ENCODE measurements around the gene CCDC159.
"Not testable (repeated sequence)": the region's sequence is repeated elsewhere in the genome, so short reads cannot be mapped to it uniquely, and the experiment has no call there.

Gene CCDC159

DNA sequence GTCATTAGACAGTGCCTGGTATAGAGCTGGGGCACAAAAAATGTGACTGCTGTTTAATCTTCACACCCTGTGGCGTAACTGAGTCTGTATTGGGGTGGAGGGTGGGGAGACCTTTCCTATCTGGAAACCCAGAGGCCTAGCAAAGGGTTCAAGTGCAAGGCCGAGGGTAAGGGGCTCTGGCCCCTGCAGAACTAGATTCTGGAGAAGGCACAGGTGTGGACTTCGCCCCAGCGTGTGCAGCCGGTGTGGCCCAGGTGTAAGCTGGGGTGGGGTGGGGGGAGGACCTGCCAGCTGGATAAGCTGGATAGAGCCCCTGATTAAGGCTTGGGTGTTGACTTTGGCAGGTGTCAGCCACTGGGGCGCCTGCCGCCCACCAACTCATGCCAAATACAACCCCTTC, 8.2 kb upstream of the CCDC159 start:
- DNase-seq (ENCODE audit: low read depth), result no peak

DNA sequence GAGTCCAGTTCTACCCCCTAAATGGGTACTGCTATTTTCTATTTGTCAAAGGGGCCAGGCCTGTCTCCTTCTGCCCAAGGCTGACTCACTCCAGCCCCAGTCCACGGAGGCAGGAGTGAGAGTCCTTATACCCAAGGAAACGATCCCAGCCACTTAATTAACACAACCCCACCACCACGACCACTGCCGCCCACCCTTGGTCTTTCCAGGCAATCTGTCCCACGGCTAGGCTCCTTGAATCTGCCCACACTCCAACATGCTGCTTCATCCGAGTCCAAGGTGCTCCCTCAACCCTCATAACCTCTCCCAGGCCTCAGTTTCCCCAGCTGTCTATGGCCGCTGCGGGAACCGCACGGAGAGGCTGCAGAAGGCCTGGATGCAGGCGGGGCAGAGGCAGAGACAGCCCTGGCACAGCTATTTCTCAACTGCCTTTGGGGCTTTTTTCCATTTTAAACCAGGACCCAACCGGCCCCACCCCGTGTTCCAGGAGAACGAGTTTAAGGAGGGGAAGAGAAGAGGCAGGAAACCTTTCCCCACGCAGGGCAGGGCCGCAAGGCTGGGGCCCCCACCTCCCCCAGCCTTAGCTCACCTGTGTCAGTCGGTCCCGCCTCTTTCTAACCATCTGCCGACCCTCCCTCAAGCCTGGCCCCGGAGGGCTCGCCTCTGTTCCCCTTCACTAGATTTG, 7.6 kb upstream of the CCDC159 start:
- no peak for DNase-seq (ENCODE audit: low read depth)

DNA sequence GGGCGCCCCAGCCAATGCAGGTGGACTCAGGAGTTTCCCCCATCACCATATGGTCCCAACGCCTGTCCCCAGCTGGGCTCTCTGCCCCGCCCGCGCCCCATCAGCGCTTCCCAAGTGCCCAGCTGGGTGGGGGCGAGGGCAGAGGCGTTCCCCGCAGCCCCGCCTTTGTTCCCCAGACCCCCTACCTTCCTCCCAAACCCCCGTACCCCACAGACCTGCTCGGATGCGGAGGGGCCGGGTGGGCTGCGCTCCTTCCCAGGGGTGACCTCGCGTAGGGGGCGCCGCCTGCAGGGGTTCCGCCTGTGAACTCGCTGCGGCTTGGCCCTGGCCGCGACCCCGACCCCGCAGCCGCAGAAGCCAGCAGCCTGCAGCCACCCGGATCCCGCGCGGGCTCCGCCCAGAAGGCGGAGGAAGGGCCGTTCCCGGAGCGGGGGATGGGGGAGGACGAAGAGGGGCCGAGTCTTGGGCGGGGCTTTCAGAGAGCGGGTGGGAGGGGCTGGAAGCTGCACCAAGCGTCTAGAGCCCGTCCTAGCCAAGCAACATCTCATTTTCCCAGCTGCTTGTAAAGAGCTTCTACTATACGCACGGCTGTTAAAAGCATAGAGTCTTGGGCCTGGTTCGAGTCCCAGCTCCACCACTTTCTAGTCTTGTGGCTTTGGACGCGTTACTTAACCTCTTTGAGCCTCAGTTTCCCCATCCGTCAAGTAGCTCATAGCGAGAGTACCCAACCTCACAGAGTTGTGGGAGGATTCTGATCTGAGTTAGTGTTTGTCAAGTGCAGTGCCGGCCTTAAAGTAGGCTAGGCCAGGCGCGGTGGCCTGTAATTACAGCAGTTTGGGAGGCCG, 6.8 kb upstream of the CCDC159 start, which contains the start of gene RAB3D:
Gene RAB3D, minus strand, starts transcription at position 404 of the 845 bp plus-strand sequence. CDS start 2,258 bp downstream, outside the sequence.
- peak; percentile 59 for DNase-seq (ENCODE audit: low read depth)

DNA sequence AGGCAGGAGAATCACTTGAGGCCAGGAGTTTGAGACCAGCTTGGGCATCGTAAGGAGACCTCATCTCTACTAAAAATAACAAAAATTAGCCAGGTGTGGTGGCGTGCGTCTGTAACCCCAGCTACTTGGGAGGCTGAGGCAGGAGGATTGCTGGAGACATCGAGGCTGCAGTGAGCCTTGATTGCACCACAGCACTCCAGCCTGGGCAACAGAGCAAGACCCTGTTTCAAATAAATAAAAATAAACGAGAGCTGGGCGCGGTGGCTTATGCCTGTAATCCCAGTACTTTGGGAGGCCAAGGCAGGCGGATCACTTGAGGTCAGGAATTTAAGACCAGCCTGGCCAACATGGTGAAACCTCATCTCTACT, 6.2 kb upstream of the CCDC159 start:
- not testable (repeated sequence) for DNase-seq (ENCODE audit: low read depth)

DNA sequence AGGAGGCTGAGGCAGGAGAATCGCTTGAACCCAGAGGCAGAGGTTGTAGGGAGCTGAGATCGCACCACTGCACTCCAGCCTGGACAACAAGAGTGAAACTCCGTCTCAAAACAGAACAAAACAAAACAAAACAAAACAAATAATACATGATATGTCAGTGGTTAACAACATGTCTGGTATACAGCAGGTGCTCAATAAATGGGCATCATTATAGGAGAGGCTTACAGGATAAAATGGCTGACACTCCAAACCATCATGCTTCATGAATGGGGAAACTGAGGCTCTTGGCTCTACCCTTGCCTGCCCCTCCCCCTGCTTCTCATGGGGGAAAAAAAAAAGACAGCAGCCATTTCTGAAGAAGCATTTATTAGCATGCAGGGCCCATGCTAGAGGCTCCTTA, 3.9 kb upstream of the CCDC159 start:
- DNase-seq (ENCODE audit: low read depth), result no peak

DNA sequence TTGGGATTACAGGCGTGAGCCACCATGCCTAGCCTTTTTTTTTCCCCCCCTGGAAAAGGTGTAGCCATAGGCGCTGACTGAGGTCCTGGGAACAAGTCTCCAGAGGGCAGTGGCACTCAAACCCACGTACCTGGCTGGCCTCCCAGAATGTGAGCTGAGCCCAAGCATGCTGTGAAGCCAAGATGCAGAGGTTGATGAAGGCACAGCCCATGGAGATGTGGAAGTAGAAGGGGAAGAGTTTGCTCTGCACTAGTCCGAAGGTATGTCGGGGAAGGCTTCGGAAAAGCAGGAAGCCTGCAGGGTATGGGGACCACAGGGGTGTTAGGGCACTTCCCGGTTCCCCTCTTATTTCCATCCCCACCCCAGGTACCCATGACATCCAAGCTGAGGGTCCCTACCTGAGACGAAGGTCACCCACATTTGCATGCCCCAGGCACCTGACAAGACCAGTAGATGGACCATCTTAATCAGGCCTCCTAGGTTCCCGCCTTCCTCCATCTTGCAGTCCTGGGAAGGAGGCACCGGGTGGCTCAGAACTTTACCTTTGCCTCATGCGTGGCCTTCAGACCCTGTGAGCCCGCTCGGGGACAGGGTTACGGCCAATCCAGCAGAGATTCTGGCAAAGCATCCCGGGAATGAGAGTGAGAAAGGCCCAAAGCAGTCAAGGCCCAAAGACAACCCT, 1.1 kb upstream of the CCDC159 start:
- no peak for DNase-seq (ENCODE audit: low read depth)

DNA sequence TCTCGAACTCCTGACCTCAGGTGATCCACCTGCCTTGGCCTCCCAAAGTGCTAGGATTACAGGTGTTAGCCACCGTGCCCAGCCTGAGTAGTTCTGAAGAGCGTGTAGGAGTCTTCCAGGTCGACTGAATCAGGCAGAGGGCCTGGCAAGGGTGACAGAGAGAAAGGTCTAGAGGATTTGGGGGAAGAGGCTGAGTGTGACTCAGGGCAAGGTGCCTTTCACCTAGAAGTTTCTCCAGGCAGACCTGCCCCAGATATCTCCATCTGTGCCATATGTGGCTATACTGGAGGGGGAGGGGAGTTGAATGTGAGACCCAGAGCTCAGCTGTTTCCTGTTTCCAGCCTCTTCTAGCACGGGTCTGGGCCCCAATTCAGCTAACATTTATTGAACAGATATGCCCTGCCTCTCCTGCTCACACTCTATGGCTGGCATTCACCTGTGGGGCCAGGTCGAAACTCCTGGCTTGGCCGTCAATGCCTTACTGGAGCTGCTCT, 1.3 kb downstream of the CCDC159 start:
- no peak for DNase-seq (ENCODE audit: low read depth)

DNA sequence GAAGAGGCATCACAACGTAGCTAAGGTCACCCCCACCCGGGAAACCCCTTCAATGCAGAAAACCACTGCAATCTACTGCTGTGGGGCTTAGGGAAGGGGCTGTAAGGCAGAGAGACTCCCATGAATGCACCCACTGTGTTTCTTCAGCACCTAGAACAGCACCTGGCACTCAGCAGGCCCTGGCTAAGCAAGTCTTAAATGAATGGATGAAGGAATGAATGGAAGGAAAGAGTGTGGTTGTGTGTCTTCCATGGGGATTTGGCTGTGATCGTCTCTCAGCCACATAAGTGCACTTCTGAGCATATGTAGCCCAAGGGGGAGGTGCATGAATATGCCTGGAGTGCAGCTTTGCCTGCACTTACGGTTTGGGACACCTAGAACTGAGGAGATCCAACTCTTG, 2.9 kb downstream of the CCDC159 start:
- DNase-seq (ENCODE audit: low read depth), result no peak

DNA sequence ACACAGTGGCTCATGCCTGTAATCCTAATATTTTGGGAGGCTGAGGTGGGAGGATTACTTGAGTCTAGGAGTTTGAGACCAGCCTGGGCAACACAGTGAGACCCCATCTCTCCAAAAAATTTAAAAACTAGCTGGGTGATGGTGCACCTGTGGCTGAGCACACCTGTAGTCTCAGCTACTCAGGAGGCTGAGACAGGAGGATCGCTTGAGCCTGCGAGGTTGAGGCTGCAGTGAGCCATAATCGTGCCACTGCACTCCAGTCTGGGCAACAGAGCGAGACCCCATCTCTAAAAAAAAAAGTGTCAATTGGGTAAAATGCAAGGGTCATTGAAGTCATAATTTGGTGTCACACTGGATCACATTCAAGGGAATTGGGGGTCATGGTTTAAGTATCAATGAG, 7.8 kb downstream of the CCDC159 start:
- not testable (repeated sequence) for DNase-seq (ENCODE audit: low read depth)

DNA sequence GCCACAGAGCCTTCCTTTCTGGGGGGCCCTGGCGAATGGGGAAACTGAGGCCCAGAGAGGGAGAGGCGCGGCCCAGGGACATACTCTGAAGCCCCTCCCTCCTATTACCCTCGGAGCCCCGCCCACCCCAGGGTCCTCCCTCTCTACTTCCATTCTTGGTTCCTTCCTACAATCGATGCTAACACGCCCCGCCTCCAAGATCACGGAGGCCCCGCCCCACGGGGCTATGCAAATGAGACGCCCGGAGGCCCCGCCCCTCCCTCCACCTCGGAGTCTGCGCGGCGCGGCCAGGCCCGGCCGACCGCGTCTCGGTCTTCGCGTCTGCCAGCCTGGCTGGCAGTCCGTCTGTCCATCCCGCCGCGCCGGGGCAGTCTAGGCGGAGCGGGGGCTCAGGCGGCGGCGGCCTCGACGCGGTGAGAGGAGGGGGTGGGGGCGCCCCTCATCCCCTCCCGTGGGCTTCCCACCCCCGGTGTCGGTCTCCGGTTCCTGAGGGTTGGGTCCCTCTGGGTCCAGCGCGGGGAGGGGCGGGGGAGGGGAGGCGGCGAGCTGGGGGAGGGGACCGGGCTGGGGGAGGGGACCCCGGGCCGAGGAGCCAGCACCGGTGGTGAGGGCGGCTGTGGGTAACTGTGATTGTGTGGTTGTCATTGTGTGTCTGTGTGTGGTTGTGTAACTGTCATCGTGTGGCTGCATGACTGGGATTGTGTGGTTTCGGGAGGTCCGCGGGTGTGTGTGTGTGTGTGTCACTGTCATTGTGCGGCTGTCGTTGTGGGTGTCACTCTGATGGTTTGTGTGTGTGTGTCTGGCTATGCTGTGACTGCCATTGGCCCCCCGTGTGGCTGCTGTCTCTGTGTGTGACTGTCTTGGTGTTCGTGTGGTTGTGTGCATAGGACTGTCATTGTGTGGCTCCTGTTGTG, 9.1 kb downstream of the CCDC159 start, which contains the start of gene PLPPR2:
Gene PLPPR2, plus strand, starts transcription at position 273 of the 914 bp plus-strand sequence. CDS start 2,242 bp downstream, outside the sequence.
- peak; percentile 66 for DNase-seq (ENCODE audit: low read depth)

DNA sequence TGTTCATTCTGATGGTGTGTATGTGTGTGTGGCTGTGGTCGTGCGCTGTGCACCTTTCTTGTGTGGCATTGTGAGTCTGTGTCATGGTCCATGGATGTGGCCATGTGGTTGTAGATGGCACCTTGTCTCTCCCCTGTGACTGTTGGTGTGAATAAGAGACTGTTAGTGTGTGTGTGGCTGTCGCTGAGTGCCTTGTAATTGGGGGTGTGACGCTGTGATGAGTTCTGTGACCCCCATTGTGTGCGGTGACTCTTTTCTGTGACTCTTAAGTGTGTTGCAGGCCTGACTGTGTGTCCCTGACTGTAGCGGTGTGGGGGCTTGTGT, 9.7 kb downstream of the CCDC159 start:
- no peak for DNase-seq (ENCODE audit: low read depth)

DNA sequence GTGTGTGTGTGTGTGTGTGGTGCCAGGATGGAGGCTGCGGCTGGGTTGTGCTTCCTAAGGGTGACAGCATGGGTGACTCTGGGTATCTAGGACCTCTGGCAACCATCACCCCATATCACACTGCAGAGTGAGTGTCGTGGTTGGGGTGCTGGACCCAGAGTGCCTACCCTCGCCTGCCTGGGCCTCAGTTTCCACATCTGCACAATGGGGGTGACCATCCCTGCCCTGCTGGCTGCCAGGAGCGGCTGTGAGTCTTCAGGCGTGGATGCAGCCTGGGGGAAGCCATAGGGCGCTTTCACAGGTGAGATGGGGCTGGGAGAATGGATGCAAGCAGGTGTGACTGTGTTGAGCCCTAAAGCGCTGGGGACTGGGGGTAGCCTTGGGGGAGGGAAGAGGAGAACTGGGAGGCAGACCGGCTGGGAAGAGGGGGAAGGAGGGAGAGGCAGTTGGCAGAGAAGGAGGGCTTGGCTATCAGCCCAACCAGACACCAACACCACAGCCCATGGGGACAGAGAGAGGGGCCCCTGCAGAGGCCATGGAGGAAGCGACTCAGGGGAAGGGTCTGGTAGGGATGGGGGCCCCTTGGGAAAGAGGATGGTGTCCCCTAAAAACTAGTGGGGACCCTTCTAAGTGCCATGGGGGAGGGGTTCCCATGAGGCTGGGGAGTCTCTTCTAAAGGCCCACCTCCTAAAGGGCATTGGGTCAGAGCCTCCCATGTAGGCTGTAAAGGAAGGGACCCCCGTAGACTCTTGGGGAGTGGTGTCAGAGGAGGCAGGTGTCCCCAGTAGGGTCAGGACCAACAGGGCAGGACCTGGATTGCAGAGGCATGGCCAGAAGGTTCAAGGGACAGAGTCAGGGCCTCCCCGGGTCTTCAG, 10.6 kb downstream of the CCDC159 start:
- DNase-seq (ENCODE audit: low read depth), result no peak

DNA sequence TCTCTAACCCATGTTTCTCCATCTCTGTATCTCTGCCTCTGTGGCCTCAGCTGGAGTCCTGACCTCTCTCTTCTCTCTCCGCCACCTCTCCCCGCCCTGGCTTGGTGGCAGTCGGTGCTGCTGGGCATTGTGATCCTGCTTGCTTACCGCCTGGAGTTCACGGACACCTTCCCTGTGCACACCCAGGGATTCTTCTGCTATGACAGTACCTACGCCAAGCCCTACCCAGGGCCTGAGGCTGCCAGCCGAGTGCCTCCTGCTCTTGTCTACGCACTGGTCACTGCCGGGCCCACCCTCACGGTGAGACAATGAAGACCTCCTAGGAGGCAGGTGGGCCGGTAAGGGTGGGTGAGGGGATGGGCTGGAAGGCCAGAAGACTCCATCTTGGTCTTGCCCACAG, 13.1 kb downstream of the CCDC159 start:
- DNase-seq (ENCODE audit: low read depth), result no peak

DNA sequence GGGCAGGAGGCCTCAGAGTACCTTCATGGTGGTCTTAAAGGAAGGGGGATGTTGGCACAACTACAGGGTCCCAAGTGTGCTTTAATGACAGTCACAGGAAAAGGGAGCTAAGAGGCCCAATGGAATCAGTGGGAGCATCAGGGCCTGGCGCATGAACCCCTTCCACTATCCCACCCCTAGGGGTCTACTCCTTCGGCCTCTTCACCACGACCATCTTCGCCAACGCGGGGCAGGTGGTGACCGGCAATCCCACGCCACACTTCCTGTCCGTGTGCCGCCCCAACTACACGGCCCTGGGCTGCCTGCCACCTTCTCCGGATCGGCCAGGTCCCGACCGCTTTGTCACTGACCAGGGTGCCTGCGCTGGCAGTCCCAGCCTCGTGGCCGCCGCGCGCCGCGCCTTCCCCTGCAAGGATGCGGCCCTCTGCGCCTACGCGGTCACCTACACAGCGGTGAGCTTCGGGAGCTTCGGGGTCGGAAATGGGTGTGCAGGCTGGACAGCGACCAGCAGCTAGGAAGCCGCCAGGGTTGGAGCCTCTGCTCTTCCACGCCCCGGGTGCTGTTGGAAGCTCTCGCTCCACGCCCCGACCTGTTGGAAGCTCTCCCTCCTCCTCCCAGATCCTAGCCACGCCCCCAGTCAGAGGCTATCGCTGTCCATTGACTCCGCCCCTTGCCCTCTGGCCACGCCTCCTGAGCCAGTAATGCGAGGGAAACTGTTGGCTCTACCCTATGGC, 14.9 kb downstream of the CCDC159 start:
- no peak for DNase-seq (ENCODE audit: low read depth)

DNA sequence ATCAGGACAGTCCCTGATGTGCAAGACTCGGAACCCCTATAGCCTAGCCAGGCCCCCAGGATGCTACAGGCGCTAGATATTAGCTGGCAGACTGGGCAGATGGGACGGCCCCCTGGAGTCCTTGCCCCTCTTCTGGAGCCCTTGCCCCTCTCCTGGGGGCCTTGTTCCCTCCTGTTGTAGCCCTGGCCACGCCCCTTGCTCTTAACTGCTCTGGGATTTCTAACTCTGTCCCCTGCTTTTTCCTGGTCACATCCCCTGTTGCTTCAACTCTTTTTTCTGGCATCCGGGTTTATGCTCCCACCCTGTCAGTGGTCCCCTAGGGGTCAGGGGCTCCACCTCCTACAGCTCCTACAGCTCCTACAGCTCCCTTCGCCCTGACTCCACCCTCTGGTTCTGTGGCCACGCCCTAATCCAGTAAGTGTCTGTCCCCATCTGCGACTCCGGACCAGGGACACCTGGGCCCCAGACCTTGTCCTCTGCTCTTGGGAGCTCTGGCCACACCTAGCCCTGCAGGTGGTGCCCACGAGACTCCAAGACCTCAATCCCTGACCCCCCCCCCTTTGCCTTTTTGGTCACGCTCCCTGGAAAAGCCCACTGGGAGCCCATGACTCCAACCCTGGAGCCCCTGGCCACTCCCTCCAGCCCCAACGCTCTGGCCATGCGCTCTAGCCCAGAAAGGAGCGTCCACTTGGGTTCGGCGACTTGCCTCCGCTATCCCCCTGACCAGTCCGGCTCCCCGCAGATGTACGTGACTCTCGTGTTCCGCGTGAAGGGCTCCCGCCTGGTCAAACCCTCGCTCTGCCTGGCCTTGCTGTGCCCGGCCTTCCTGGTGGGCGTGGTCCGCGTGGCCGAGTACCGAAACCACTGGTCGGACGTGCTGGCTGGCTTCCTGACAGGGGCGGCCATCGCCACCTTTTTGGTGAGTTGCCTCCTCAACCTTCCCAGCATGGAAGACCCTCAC, 15.7 kb downstream of the CCDC159 start:
- DNase-seq (ENCODE audit: low read depth), result no peak

DNA sequence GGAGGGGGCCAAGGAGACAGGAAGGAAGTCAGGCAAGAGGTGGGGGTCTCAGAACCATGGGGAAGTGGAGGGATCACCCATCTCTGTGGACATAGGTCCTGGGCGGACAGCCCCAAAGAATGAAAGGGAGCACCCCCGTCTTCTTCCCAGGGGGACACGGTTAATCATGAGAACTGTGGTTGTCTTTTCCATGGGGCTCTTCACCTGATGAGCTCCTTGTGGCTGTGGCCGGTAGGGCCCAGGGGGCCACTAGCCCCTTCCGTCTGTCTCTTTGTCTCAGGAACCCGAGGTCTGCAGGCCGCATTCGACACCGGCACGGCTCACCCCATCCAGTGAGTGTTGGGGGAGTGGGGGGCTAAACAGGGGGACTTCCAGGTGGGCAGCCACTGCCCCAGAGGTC, 17.6 kb downstream of the CCDC159 start:
- DNase-seq (ENCODE audit: low read depth), result no peak

DNA sequence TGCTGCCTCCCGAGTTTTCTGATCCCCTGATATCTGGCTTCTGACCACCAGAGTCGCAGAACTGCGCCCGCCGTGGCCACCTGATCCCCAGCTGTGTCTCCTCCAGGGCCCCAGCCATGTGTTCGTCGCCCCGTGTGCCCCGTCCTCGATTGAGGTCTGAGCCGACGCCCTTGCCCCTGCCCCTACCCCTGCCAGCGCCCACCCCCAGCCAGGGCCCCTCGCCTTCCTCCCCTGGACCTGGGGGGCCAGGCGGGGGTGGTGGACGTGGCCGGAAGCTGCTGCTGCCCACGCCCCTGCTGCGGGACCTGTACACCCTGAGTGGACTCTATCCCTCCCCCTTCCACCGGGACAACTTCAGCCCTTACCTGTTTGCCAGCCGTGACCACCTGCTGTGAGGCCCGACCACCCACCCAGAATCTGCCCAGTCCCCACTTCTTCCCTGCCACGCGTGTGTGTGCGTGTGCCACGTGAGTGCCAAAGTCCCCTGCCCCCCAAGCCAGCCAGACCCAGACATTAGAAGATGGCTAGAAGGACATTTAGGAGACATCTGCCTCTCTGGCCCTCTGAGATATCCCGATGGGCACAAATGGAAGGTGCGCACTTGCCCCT, 18.1 kb downstream of the CCDC159 start:
- no peak for DNase-seq (ENCODE audit: low read depth)

DNA sequence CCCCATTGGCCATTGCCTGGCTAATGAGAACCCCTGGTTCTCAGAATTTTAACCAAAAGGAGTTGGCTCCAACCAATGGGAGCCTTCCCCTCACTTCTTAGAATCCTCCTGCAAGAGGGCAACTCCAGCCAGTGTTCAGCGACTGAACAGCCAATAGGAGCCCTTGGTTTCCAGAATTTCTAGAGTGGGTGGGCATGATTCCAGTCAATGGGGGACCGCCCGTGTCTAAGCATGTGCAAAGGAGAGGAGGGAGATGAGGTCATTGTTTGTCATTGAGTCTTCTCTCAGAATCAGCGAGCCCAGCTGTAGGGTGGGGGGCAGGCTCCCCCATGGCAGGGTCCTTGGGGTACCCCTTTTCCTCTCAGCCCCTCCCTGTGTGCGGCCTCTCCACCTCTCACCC, 18.6 kb downstream of the CCDC159 start:
- no peak for DNase-seq (ENCODE audit: low read depth)

All from stimulated activated CD8-positive, alpha-beta memory T cell treated with anti-CD3 and anti-CD28 coated beads, Interleukin-12 subunit alpha, Interleukin-12 subunit beta, amount 100 ng/mL, for 1 hour (primary cell).